Measurements from ENCODE around the gene THAP8.

DNA sequence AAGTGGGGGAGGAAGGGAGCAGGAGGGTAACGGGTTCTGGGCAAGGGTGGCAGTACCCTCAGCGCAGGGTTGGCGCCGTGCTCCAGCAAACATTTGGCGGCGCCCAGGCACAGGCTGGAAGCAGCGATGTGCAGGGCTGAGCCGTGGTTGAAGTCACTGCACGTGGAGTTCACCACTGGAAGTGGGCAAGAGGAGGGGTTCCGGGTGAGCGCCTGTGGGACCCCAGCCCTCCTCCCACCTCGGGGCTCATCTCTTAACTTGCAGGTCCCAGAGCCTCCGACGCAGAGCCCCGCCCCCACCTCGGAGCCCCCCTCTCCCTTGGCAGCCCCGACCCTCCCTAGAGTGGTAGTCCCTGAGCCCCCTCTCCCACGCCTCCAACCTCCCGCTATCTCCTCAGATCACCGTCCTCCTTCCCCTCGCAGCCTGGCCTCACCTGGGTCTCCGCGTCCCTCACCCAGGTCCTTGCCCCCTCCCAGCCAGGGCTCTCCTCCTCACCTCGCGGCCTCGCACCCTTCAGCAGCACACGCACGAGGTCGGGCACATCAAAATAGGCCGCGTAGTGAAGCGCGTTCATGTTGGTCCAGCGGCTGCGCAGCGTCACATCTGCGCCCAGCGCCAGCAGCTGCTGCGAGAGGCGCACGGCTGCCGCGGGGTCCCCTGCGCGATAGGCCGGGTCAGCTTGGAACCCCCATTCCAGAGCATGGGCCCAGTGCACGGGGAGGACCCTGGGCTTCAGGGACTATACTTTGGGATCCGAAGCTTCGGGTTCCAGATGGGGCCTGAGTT, 27.8 kb downstream of the THAP8 start:
- TF ChIP-seq, protein P1, sequence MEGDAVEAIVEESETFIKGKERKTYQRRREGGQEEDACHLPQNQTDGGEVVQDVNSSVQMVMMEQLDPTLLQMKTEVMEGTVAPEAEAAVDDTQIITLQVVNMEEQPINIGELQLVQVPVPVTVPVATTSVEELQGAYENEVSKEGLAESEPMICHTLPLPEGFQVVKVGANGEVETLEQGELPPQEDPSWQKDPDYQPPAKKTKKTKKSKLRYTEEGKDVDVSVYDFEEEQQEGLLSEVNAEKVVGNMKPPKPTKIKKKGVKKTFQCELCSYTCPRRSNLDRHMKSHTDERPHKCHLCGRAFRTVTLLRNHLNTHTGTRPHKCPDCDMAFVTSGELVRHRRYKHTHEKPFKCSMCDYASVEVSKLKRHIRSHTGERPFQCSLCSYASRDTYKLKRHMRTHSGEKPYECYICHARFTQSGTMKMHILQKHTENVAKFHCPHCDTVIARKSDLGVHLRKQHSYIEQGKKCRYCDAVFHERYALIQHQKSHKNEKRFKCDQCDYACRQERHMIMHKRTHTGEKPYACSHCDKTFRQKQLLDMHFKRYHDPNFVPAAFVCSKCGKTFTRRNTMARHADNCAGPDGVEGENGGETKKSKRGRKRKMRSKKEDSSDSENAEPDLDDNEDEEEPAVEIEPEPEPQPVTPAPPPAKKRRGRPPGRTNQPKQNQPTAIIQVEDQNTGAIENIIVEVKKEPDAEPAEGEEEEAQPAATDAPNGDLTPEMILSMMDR (IDR thresholded peaks at IDR 0.05; ENCODE audit: low read depth, low read length, poor library complexity, severe bottlenecking), result no peak
- TF ChIP-seq EZH2phosphoT487 (IDR thresholded peaks at IDR 0.05; ENCODE audit: borderline replicate concordance, low read length), result no peak
